PC-9 (cell line): Measurements from ENCODE around the gene ANKRD44. TPM values are rescaled to one million over a fixed set of nuclear protein-coding genes. Genes with fewer than 3 reads are reported as not detected.

Experiments used
- BruUV-seq: library from RNA; stranded (reverse); fragments of 400-500 nt; replicated peaks from 2 replicates; lab custom pipeline; 2021; lab: Mats Ljungman, UMichigan
- CTCF ChIA-PET: fragments of 300-600 bp; sonication (Branson Sonifier 250); formaldehyde crosslinking; loops from one replicate; lab custom pipeline; 2022; ENCODE audit warnings: antibody characterized with exemption; lab: Charles Lee
- POLR2A ChIA-PET: fragments of 300-600 bp; sonication (Branson Sonifier 250); formaldehyde crosslinking; loops from one replicate; lab custom pipeline; 2022; ENCODE audit warnings: antibody characterized with exemption; ENCODE audit not compliant: unreplicated experiment; lab: Charles Lee
- DNase-seq, 2 experiments: peaks; one replicate each; pipeline versions ENCODE4 v3.0.0 to v3.0.0-alpha.2; 2015 to 2022; ENCODE audit warnings: mixed read lengths in 1 of 2
- H2AFZ ChIP-seq: fragments of 200-600 bp; sonication (generic); 2 replicates; pipeline ENCODE4 v1.8.1; 2017; ENCODE audit warnings: antibody characterized with exemption
- H3F3A ChIP-seq: fragments of 200-600 bp; sonication (generic); 2 replicates; pipeline ENCODE4 v1.8.1; 2017; ENCODE audit warnings: antibody characterized with exemption, mild to moderate bottlenecking, low read depth; ENCODE audit not compliant: insufficient read depth
- H3K27ac ChIP-seq: fragments of 200-600 bp; sonication (generic); 2 replicates; pipeline ENCODE4 v1.6.1; 2016; ENCODE audit warnings: mixed run types
- H3K27me3 ChIP-seq: fragments of 200-600 bp; sonication (generic); 2 replicates; pipeline ENCODE4 v1.6.1; 2016; ENCODE audit warnings: low read depth, mixed run types; ENCODE audit not compliant: insufficient read depth
- H3K36me3 ChIP-seq: fragments of 200-600 bp; sonication (generic); 2 replicates; pipeline ENCODE4 v1.6.1; 2016; ENCODE audit warnings: low read depth, mixed run types
- H3K4me1 ChIP-seq: fragments of 200-600 bp; sonication (generic); replicated peaks from 2 replicates; pipeline ENCODE4 v1.6.1; 2016; ENCODE audit warnings: mixed run types; ENCODE audit not compliant: insufficient read depth
- H3K4me2 ChIP-seq: fragments of 200-600 bp; sonication (generic); 2 replicates; pipeline ENCODE4 v1.6.1; 2017; ENCODE audit warnings: mixed run types
- H3K4me3 ChIP-seq: fragments of 200-600 bp; sonication (generic); 2 replicates; pipeline ENCODE4 v1.6.1; 2016; ENCODE audit warnings: mixed run types
- H3K79me2 ChIP-seq: fragments of 200-600 bp; sonication (generic); 2 replicates; pipeline ENCODE4 v1.6.1; 2017; ENCODE audit warnings: low read depth, mixed run types
- H3K9me2 ChIP-seq: fragments of 200-600 bp; sonication (generic); 2 replicates; pipeline ENCODE4 v1.8.1; 2017; ENCODE audit warnings: mild to moderate bottlenecking; ENCODE audit not compliant: insufficient read depth
- H3K9me3 ChIP-seq: fragments of 200-600 bp; sonication (generic); 2 replicates; pipeline ENCODE4 v1.8.1; 2016; ENCODE audit warnings: low read depth; ENCODE audit not compliant: insufficient read depth
- H4K20me1 ChIP-seq: fragments of 200-600 bp; sonication (generic); 2 replicates; pipeline ENCODE4 v1.8.1; 2017; ENCODE audit not compliant: insufficient read depth
- CTCF ChIP-seq: fragments of 200-600 bp; sonication (generic); conservative IDR thresholded peaks from 2 replicates; pipeline ENCODE4 v1.6.1; 2017; ENCODE audit warnings: mixed run types, antibody characterized with exemption, mild to moderate bottlenecking, moderate library complexity
- EZH2 ChIP-seq: fragments of 200-600 bp; sonication (generic); IDR thresholded peaks from 2 replicates; pipeline ENCODE4 v1.8.0; 2017; ENCODE audit warnings: antibody characterized with exemption, low read depth
- intact Hi-C: fragments of 100-400 bp; cut with micrococcal nuclease; formaldehyde crosslinking; loops from one replicate; pipeline ENCODE4 v1.10.0; 2022; ENCODE audit not compliant: unreplicated experiment
- total RNA-seq: library from RNA; stranded (reverse); gene quantifications from 2 replicates; pipeline ENCODE4 v1.2.3, GENCODE V29; 2021

ANKRD44 gene
- total RNA-seq, 1 experiment from 2014 or later = 3.4 TPM

- Histone ChIP-seq H4K20me1 (no peaks in the 10 kb centered on the region), H3K36me3 (no peaks in the 10 kb centered on the region), H3K9me3 (no peaks in the 10 kb centered on the region), H3K9me2 (no peaks in the 10 kb centered on the region), H2AFZ (no peak overlapping the region), H3K27ac (peak overlapping the region; percentile 92), H3F3A (peaks cover 17% of the 10 kb centered on the region), H3K4me3 (peak overlapping the region; percentile 22; the same call in 1 of the 2 replicates), H3K27me3 (no peaks in the 10 kb centered on the region), H3K4me2 (peak overlapping the region; percentile 70; the same call in 1 of the 2 replicates), H3K79me2 (no peaks in the 10 kb centered on the region), H3K4me1 (peaks cover 32% of the 10 kb centered on the region)
- ChIA-PET POLR2A (no interaction called here), CTCF (no interaction called here)
- DNase-seq = no peak
- intact Hi-C loops = loop anchor here (1.0 kb wide), 1 partner anchor 62 kb away; the partner anchor contains the start of gene PGAP1
- BruUV-seq = no TSS peak
- TF ChIP-seq CTCF (no peak), EZH2 (no peak)
These were observed 321.9 kb downstream of the ANKRD44 start for GRCh38 chr2:196988639-196989038.

GRCh38 chr2:196987649-196988364 is 322.8 kb downstream of the ANKRD44 start:
- Histone ChIP-seq H3K36me3 (no peaks in the 10 kb centered on the region), H3K9me3 (no peaks in the 10 kb centered on the region), H2AFZ (no peak overlapping the region), H3K27me3 (no peaks in the 10 kb centered on the region), H3K27ac (peak overlapping the region; percentile 92), H3K4me3 (peak overlapping the region; percentile 28; the same call in 1 of the 2 replicates), H3K4me1 (peaks cover 32% of the 10 kb centered on the region), H3F3A (peaks cover 17% of the 10 kb centered on the region), H3K79me2 (no peaks in the 10 kb centered on the region), H4K20me1 (no peaks in the 10 kb centered on the region), H3K4me2 (peak overlapping the region; percentile 70), H3K9me2 (no peaks in the 10 kb centered on the region)
- peak; percentile 47 to 90 for DNase-seq
- intact Hi-C loops = loop anchor here (1.0 kb wide), 1 partner anchor 62 kb away; the partner anchor contains the start of gene PGAP1
- POLR2A ChIA-PET = interaction anchor here (0.6 kb wide), 1 partner anchor 447 kb away, joined by 4 read pairs; the partner anchor contains the start of gene SF3B1
- BruUV-seq = no TSS peak
- CTCF ChIA-PET = no interaction called here
- TF ChIP-seq EZH2 (no peak), CTCF (no peak)

- Histone ChIP-seq H3K27ac (peak overlapping the region; percentile 92), H3K4me3 (peak overlapping the region; percentile 28; the same call in 1 of the 2 replicates), H3K9me2 (no peaks in the 10 kb centered on the region), H3K9me3 (no peaks in the 10 kb centered on the region), H3K27me3 (no peaks in the 10 kb centered on the region), H3K36me3 (no peaks in the 10 kb centered on the region), H3K79me2 (no peaks in the 10 kb centered on the region), H4K20me1 (no peaks in the 10 kb centered on the region), H3K4me1 (peaks cover 29% of the 10 kb centered on the region), H3K4me2 (peak overlapping the region; percentile 70), H3F3A (peaks cover 17% of the 10 kb centered on the region), H2AFZ (no peak overlapping the region)
- no TSS peak for BruUV-seq
- DNase-seq = no peak
- intact Hi-C loops = no loop called here
- TF ChIP-seq CTCF (no peak), EZH2 (no peak)
- ChIA-PET CTCF (no interaction called here), POLR2A (no interaction called here)
These were observed 323.3 kb downstream of the ANKRD44 start for GRCh38 chr2:196987298-196987648.
